Activated CD8-positive, alpha-beta memory T cell treated with anti-CD3 and anti-CD28 coated beads, Interleukin-2, amount 50 U/mL, for 1 hour (primary cell): ENCODE measurements around the gene MS4A3.
"Not testable (repeated sequence)": the region's sequence is repeated elsewhere in the genome, so short reads cannot be mapped to it uniquely, and the experiment has no call there.

Experiments
- DNase-seq: peaks from one replicate; pipeline ENCODE4 v3.0.0-alpha.2; 2020; ENCODE audit errors: extremely low read depth

MS4A3 gene

GRCh38 chr11:60095477-60096120 lies 39.1 kb downstream of the MS4A3 start:
- no peak for DNase-seq

DNA sequence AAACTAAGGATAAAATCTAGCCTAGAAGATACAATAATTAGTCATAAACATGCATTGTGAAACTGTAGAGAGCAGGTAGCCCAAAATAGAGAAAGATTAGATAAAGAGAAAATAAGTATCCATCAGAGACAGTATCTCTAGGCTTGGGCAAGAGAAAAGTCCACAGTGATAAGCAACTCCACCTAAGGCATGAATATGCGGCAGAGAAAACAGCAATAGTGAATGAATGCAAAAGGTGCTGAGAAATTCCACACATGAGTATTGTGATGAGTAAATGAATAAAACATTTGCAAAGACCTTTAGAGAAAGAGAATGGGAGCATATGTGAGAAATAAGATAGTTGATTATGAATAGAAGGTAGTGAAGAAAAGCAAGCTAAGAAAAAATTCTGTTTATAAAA lies 40.7 kb downstream of the MS4A3 start:
- no peak for DNase-seq

- DNase-seq: no peak
Observed at GRCh38 chr11:60098508-60098907, 42.0 kb downstream of the MS4A3 start.

GRCh38 chr11:60100516-60100915 lies 44.1 kb downstream of the MS4A3 start:
- no peak for DNase-seq

DNA sequence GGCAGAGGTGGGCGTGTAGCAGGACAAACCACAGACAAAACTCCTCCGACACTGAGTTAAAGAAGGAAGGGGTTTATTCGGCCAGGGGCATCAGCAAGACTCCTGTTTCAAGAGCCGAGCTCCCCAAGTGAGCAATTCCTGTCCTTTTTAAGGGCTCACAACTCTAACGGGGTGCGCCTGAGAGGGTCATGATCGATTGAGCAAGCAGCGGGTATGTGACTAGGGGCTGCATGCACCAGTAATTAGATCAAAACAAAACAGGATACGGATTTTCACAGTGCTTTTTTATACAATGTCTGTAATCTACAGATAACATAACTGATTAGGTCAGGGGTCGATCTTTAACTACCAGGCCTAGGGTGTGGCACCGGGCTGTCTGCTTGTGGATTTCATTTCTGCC lies 44.9 kb downstream of the MS4A3 start:
- not testable (repeated sequence) for DNase-seq

DNA sequence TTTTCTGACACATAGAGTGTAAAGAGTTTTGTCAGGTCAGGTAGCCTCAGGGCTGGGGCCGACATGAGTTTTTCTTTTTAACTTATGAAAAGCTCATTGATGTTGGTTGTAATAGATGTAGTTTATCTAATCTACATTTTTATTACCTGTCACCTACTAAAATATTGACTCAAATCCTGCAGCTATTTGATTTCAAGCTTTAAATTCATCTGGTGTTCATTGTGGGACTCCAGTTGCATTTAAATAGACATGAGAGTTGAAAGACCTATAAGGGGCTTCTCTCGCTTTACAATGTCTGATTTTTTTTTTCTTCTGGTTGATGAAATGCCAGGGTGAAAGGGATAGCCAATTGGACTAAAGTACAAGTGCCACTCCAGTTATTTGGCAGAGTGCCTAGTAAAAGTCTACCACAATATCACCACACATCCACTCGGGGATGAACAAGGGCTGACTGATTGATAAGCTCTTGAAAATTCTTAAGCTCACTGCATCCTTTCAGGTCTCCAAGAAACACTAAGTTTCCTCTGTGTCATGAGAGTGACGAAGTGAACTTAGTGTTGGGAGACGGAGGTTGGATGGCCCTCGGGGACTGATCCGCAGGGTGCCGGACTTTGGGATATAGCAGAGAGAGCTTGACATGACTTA lies 48.1 kb downstream of the MS4A3 start:
- not testable (repeated sequence) for DNase-seq

DNA sequence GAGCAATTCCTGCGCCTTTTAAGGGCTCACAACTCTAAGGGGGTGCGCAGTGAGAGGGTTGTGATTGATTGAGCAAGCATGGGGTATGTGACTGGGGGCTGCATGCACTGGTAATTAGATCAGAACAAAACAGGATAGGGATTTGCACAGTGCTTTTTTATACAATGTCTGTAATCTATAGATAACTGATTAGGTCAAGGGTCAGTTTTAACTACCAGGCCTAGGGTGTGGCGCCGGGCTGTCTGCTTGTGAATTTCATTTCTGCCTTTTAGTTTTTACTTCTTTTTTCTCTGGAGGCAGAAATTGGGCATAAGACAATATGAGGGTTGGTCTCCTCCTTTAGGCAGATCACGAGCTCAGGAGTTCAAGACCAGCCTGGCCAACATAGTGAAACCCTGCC lies 52.2 kb downstream of the MS4A3 start:
- DNase-seq: not testable (repeated sequence)

DNA sequence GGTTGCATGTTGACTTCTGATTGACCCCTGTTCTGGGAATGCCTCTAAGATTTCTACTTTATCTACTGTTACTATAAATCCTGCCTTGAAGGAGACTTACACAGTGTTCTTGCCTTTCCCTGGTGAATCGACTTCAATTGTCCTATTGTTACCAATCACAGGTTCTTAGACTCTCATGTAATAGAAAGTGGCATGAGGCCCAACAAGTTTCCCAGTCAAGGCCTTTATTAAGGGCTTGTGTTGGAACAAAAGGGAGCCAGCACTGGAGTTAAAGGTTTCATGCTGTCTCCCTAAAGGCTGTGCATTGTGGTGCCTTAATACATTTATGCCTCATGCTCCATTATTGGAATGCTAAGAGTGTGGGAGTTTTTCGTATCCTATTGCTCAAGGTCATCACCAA lies 55.3 kb downstream of the MS4A3 start:
- DNase-seq: no peak

- DNase-seq: no peak
Observed at GRCh38 chr11:60116996-60117790, 60.7 kb downstream of the MS4A3 start.

GRCh38 chr11:60118338-60118737 lies 61.9 kb downstream of the MS4A3 start:
- DNase-seq: no peak

GRCh38 chr11:60119710-60120109 lies 63.2 kb downstream of the MS4A3 start:
- no peak for DNase-seq
